HepG2 (cell line): ENCODE measurements around the gene MTF1. TPM values are rescaled to one million over a fixed set of nuclear protein-coding genes. Genes with fewer than 3 reads are reported as not detected.

Experiments used
- FLYWCH1 ChIP-seq: sonication (generic); formaldehyde crosslinking; IDR thresholded peaks from 2 replicates; pipeline ENCODE4 v1.8.1; 2023; ENCODE audit warnings: mild to moderate bottlenecking, missing genetic modification reagents
- HOXA9 ChIP-seq: sonication (generic); formaldehyde crosslinking; IDR thresholded peaks from 2 replicates; pipeline ENCODE4 v1.8.1; 2022; ENCODE audit warnings: missing genetic modification reagents, mild to moderate bottlenecking, moderate library complexity, borderline replicate concordance
- PHF8 ChIP-seq: sonication (generic); formaldehyde crosslinking; IDR thresholded peaks from 2 replicates; pipeline ENCODE4 v1.5.0; 2020; ENCODE audit warnings: missing genetic modification reagents
- RAD51 ChIP-seq: fragments of 450-650 bp; IDR thresholded peaks from 2 replicates; pipeline ENCODE4 v1.6.1; 2016; ENCODE audit warnings: borderline replicate concordance
- STAG1 ChIP-seq: sonication (generic); formaldehyde crosslinking; IDR thresholded peaks from 2 replicates; pipeline ENCODE4 v1.4.0; 2020; ENCODE audit warnings: missing genetic modification reagents
- ZNF383 ChIP-seq: sonication (generic); formaldehyde crosslinking; IDR thresholded peaks from 2 replicates; pipeline ENCODE4 v1.4.0; 2020; ENCODE audit warnings: missing genetic modification reagents, mild to moderate bottlenecking, borderline replicate concordance
- polyA plus RNA-seq, 8 experiments: library from polyadenylated mRNA; depleted of rRNA in 3 of 8; stranded (reverse) in 7 of 8; unstranded in 1 of 8; fragments of >200 nt; fragmentation: Illumina TruSeq in 4 of 8; extraction: Trizol in 4 of 8; gene quantifications; 2 replicates each; pipeline versions ENCODE4 v1.2.1 to v1.2.3, GENCODE V29; 2011 to 2016; ENCODE audit warnings: low read depth in 4 of 8, missing spikeins in 1 of 8, mixed read lengths in 1 of 8; ENCODE audit not compliant: insufficient read depth in 1 of 8
- total RNA-seq, 5 experiments: library from RNA; depleted of rRNA; stranded (reverse); fragments of >200 nt; fragmentation: Illumina TruSeq; extraction: Trizol; gene quantifications; 2 replicates each; pipeline ENCODE4 v1.2.3, GENCODE V29; 2016; ENCODE audit warnings: low read depth in 1 of 5
- TF ChIP-seq, protein P1 (sequence below), 2 experiments: sonication (generic) in 1 of 2; formaldehyde crosslinking in 1 of 2; IDR thresholded peaks; 2 replicates each; pipeline versions ENCODE4 v1.4.0 to v1.6.1; 2018 to 2020; ENCODE audit warnings: missing genetic modification reagents in 2 of 2, borderline replicate concordance in 1 of 2, low read depth in 1 of 2, mild to moderate bottlenecking in 1 of 2, missing biosample characterization in 1 of 2
- TF ChIP-seq, protein P2 (sequence below): sonication (generic); formaldehyde crosslinking; IDR thresholded peaks from 2 replicates; pipeline ENCODE4 v1.9.0; 2022; ENCODE audit warnings: missing genetic modification reagents, mild to moderate bottlenecking, borderline replicate concordance

MTF1 gene
- total and polyA plus RNA-seq, 2 of the 13 experiments (the other 11 are each of a cell fraction or from before 2014, with no cell fraction given): 2.4 to 3.3 TPM

- TF ChIP-seq HOXA9 (CRISPR knock-in tag) (no peak), RAD51 (no peak), STAG1 (CRISPR knock-in tag) (peak; percentile 59), ZNF383 (no peak), FLYWCH1 (no peak), PHF8 (CRISPR knock-in tag) (peak; percentile 41)
- TF ChIP-seq, protein P1, sequence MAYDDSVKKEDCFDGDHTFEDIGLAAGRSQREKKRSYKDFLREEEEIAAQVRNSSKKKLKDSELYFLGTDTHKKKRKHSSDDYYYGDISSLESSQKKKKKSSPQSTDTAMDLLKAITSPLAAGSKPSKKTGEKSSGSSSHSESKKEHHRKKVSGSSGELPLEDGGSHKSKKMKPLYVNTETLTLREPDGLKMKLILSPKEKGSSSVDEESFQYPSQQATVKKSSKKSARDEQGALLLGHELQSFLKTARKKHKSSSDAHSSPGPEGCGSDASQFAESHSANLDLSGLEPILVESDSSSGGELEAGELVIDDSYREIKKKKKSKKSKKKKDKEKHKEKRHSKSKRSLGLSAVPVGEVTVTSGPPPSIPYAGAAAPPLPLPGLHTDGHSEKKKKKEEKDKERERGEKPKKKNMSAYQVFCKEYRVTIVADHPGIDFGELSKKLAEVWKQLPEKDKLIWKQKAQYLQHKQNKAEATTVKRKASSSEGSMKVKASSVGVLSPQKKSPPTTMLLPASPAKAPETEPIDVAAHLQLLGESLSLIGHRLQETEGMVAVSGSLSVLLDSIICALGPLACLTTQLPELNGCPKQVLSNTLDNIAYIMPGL (CRISPR knock-in tag; IDR thresholded peaks at IDR 0.05; ENCODE audit: borderline replicate concordance in 1 of 2, low read depth in 1 of 2): peak in 1 of 2 experiments; percentile 60; a peak in 1 of 4 replicates
- TF ChIP-seq, protein P2, sequence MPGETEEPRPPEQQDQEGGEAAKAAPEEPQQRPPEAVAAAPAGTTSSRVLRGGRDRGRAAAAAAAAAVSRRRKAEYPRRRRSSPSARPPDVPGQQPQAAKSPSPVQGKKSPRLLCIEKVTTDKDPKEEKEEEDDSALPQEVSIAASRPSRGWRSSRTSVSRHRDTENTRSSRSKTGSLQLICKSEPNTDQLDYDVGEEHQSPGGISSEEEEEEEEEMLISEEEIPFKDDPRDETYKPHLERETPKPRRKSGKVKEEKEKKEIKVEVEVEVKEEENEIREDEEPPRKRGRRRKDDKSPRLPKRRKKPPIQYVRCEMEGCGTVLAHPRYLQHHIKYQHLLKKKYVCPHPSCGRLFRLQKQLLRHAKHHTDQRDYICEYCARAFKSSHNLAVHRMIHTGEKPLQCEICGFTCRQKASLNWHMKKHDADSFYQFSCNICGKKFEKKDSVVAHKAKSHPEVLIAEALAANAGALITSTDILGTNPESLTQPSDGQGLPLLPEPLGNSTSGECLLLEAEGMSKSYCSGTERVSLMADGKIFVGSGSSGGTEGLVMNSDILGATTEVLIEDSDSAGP (CRISPR knock-in tag): peak; percentile 13; the same call in 1 of the 2 replicates
These were observed 64.7 kb downstream of the MTF1 start (continued) for GRCh38 chr1:37794372-37795339.
